Activated T-helper 1 cell treated with Interleukin-2 at 50 U/mL for 16 hours (primary cell): ENCODE results near the gene LEFTY2.
"Not testable (repeated sequence)": the region's sequence is repeated elsewhere in the genome, so short reads cannot be mapped to it uniquely, and the experiment has no call there.

Source experiments
- DNase-seq: peaks from one replicate; pipeline ENCODE4 v3.0.0-alpha.2; 2020; ENCODE audit warnings: low read depth

The LEFTY2 gene

DNA sequence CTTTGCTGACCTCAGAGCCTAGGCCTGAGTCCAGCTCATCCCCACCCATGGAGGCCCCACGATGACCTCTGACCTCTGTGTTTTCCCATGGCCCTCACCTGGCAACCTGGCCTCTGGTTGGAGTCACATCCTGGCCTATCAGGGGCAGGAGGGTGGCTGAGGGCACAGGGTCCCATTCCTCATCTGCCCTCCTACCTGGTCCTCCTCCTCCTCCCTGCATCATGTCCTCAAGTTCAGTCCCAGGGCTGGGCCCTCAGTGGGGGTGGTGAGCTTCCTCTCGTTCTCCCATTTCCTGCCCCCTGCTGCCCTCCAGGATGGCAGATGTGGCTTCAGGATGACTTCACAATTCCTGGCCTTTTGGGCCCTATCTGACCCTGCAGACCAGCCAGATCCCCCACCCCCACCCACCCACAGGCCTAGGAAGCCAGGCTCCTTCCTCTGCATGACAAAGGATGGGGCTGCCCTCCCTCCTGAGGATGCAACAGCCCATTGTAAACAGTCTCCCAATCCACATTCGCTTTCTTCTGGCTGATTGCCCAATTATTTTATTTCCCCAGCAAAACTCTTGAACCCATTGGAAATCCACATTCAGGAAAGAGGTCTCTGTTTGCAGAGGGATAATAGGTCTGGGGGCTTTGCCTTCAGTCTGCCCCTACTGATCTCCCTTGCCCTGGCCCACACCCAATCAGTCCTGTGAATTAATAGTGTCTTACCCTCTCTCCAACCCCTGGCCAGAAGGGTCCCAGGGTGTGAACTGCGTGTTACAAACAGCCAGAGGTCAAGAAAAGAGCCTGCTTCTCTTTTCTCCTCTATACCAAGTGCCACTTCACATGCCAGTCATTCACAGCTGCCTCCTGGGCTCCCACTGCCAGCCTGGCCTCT, 41.7 kb downstream of the LEFTY2 start:
- no peak for DNase-seq

DNA sequence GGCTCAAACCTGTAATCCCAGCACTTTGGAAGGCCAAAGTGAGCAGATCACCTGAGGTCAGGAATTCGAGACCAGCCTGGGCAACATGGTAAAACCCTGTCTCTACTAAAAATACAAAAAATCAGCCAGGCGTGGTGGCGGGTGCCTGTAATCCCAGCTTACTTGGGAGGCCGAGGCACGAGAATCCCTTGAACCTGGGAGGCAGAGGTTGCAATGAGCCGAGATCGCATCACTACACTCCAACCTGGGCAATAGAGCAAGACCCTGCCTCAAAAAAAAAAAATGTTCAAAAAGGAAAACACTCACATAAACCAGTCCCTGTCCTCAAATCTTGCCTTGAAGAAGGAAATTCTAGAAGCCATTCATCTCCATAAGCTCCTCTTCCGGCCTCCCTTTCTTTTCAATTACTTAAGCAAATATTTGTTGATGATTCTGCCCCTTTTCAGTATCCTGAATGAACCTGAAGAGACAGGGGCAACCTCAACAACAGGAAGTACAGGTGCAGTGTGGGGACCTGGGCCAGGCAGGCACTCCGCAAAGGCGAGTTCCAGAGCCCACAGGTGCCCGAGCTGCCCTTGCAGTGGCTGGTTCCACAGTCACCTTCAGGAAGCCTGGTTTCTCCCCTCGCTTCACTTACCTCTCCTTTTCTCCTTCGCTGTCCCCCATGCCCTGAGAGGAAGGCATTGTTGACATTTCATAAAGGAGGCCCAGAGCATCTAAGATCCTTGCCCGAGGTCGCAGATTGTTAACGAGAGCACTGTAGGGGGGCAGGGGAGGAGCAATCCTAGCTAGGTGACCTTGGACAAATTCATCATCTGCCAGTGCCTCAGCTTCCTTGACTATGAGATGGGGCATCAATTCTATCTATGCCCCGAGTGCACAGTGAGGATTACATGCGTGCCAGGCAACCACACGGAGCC, 43.2 kb downstream of the LEFTY2 start:
- DNase-seq = peak; percentile 41

DNA sequence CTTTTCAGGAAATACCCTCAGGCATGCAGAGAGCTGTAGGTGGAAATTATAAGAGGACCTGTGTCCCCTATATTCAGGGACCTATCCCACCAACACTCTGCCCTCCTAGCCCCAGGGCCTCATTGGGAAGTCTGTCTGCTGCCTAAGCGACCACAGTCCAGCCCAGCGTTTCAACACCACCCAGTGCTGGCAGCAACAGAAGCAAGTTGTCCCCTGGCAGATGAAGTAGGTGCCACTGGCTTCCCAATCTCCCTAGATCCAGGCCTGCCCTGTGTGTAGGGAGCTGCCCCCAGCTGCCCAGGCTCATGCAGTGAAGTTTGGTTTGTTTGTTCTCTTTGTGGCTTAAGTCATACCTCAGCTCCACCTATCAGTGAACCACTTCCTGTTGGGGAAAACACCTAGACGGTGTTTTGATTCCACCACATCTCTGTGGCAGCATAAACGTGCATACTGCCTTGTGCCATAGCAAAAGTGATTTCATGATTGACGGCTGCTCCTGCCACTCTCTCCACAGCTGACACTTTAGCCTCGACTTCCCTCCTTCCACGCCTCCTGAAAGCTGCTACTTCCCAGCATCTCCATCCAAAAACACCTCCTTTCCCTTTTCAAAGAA, 44.0 kb downstream of the LEFTY2 start:
- peak; percentile 57 for DNase-seq

DNA sequence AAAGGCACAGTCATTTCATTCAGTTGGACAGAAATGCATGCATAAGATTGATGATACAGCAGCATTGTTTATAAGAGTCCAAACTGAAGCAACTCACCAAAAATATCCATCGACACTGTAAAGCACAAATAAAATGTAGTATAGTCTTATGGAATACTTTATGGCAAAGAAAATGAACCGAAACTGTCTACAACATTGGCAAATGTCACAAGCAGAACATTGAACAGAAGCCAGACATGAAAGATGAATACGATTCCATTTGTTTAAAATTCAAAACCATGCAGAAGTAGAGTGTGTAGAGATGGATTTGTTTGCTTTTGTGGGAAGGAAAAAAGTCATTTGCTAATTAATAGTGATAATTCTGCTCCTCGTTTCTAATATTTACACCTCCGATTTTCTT, 44.5 kb downstream of the LEFTY2 start:
- no peak for DNase-seq

DNA sequence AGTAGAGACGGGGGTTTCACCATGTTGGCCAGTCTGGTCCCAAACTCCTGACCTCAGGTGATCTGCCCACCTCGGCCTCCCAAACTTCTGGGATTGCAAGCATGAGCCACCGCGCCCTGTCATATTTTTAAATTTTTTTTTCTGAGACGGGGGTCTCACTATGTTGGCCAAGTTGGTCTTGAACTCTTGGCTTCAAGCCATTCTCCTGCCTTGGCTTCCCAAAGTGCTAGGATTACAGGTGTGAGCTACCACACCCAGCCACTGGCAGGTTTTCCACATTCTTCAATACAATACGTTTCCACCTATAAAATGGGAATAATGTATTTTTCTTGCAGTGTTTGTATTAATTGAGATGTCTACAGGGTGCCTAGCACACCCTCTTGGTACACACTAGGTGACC, 48.7 kb downstream of the LEFTY2 start:
- no peak for DNase-seq

DNA sequence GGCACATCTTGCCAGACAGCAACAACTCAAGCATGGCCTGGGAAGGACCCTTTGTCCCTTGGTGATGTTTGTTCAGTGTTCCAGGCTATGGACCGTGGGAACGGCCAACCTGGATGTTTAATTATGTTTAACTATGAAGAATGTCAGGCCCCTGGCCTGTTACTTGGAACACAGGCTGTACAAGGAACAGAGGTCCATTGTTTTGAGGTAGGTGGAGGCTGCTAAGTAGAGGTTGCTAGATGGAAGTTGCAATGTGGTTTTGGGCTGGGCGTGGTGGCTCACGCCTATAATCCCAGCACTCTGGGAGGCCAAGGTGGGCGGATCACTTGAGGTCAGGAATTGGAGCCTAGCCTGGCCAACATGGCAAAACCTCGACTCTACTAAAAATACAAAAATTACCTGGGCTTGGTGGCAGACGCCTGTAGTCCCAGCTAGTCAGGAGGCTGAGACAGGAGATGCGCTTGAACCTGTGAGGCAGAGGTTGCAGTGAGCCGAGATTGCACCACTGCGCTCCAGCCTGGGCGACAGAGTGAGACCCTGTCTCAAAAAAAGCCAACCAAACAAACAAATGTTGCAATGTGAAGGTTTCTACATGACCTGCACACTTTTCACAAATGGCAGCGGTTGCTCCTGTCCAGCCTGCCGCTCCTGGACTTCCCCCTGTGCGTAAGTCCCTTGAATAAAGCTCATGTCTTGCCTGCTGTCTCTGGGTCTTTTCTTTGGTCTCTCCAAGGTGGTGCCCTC, 49.6 kb downstream of the LEFTY2 start:
- no peak for DNase-seq

DNA sequence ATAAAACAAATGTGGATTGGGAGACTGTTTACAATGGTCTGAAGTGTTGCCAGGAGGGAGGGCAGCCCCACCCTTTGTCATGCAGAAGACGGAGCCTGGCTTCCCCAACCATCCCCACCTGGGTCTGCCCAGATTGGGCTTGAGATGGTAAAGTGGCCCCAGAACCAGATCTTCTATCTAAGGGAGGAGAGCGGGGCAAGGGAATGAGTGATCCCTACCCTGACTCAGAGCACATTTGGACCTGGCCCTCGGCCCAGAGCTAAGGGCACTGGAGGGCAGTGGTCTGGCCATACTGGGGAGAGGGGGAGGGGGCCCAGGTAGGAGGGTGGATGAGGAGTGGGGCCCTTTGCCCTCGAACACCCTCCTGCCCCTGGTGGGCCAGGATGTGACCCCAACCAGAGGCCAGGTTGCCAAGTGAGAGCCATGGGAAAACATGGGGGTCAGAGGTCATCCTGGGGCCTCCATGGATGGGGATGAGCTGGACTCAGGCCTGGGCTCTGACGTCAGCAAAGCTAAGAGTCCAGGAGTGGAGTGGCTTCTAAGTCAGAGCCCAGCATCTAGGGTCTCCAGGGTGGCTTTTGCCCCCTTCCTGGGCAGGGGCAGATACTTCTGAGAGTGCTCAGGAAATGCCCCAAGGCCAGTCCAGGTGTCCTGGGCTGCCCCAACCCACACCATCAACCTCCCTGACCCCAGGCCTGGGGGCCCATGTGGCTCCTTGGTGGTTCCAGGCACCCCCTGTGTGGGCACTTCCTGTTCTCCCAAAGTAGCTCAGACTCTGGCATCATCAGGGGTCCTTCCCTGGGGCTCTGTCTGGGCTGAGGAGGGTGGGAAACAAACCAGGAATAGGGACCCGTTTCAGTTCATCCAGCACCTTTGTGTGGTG, 50.4 kb downstream of the LEFTY2 start:
- DNase-seq = no peak

DNA sequence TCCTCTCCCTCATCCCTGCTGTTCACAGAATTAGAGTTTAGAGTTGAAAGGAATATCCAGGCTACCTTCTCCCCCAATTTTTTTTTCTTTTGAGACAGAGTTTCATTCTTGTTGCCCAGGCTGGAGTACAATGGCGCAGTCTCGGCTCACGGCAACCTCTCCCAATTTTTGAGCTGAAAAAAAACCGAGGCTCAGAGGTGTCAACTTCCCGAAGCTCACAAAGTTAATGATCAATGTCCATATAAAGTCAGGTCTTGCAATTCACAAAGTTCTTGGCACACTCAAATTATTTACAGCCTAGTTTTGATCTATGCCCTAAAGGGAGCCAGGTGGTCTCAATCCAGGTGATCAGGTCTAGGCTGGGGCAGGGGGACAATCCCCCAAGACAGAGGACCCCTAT, 51.3 kb downstream of the LEFTY2 start:
- DNase-seq = no peak

DNA sequence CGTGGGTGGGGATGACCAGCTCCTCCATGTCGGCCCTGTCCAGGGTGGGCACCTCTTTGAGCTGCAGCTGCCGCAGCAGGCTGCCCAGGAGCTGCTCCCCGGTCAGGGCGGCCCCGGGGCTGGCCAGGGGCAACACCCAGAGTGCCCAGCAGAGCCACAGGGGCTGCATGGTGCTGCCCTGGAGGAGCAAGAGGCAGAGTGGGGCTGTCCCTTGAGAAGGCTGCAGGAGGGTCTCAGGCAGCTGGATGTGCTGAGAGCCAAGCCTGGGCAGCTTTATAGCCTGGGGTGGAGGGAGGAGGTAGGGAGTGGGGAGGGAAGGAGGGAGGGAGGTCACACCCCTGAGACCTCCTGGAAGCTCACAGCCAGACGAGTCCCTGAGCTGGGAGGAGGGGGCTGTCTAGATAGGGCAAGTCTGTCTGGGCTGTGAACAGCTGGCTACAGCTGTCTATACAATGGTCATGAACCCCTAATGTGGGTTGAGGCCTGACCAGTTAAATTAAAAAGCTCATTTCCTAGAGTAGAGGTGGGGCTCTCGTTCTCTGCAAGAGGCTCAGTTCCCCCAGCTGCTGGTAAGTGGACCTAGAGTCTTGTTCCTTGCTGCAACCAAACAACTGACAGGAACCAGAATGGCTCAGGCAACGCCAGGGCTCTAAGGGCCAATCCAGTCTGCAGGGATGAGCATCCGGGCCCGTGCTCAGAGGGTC, 52.0 kb downstream of the LEFTY2 start, which contains the start of gene LEFTY1:
TSS of gene LEFTY1 (minus strand) at position 249 of the 704 bp plus-strand sequence. CDS start at position 169, 80 bp downstream.
- no peak for DNase-seq

DNA sequence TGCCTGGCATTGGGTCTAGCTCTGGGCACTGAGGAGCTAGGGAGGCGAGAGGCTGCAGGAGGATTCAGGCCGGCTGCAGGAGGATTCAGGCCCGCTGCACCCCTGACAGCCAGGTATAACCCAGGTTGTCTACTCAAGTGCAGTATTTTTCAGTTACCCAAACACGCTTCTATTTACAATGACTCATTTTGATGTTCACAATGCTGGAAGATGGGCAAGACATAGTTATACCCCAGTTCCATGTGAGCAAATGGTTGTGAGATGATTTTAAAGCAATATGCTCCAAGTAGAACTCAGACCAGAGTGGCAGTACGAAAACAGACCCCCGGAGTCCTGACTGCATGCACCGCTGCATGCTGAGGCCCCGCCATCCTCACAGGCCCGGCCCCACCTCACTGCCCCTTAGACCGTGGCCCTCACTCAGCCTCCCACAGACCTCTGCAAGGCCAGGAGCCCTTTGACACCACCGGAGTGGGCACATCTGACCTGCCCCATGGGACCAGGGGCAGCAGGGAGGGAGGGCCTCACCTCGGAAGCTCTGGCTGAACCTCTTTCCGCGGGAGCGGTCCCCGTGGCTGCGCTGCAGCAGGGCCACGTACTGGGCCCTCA, 52.6 kb downstream of the LEFTY2 start:
- DNase-seq = no peak

DNA sequence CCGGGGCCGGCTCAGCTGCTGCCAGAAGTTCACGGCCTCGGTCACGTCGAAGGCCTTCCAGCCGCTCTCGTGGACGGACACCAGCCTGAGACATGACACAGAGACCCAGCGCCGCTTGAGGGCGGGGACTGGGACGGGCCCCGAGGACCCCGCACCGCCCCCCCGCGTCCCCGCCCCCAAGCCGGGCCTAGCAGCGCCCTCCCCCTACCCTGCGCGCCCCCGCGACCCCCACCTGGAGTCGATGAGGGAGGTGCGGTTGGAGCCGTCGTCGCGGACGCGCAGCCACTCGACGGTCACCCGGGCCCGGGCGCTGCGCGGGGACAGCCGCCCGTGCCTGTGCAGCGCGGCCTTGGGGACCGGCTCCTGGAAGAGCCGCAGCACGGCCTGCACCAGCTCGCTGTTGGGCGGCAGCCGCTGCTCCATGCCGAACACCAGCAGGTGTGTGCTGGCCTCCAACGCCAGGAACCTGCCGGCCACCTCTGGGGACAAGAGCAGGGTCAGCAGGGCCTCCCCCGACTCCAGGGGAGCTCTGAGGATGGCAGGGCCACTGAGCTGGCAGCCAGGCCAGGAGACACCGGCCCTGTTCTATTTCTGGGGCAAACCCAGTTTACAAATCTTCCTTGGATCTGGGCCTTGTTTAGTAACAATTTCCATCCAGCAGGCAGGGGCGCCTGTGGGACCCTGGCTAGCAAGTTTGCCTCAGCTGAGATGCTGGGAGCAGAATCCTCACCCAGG, 53.3 kb downstream of the LEFTY2 start:
- not testable (repeated sequence) for DNase-seq

DNA sequence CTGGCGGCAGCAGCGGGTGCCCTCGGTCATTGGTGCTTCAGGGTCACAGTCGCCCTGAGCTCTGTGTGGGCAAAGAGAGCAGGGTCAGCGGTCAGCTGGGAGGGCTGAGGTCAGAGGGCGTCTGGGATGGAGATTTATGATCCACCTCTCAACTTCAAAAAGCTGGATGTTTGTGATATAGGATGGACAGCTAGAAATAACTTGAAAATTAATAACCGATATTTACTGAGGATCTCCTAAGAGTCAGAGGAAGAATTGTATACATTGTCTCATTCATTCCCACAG, 54.0 kb downstream of the LEFTY2 start:
- DNase-seq = no peak
